ENCODE results near the gene TYW1B.
"Not testable (repeated sequence)": the region's sequence is repeated elsewhere in the genome, so short reads cannot be mapped to it uniquely, and the experiment has no call there.

TYW1B gene

GRCh38 chr7:72540923-72541322 lies 287.1 kb downstream of the TYW1B start:
- no peak for FAIRE-seq

GRCh38 chr7:72540106-72540611 lies 287.8 kb downstream of the TYW1B start:
- FAIRE-seq, result no peak

- FAIRE-seq, result no peak
These were observed 288.3 kb downstream of the TYW1B start for GRCh38 chr7:72539702-72540101.

GRCh38 chr7:72538856-72539255 lies 289.1 kb downstream of the TYW1B start:
- no peak for FAIRE-seq

- no peak for FAIRE-seq
These were observed 289.9 kb downstream of the TYW1B start for GRCh38 chr7:72538147-72538546.

GRCh38 chr7:72536038-72536437 lies 292.0 kb downstream of the TYW1B start:
- not testable (repeated sequence) for FAIRE-seq

- not testable (repeated sequence) for FAIRE-seq
These were observed 297.0 kb downstream of the TYW1B start for GRCh38 chr7:72531048-72531447.
